WTC11 (cell line): ENCODE measurements around the gene SH3BP4. TPM values are rescaled to one million over a fixed set of nuclear protein-coding genes. Genes with fewer than 3 reads are reported as not detected.

ENCODE experiments used
- ATAC-seq: fragments of 200-7000 bp; cut with Tn5 transposase; 2 replicates; pipeline ENCODE4 v1.10.0; 2021; ENCODE audit warnings: mild to moderate bottlenecking, moderate library complexity
- CTCF ChIA-PET: fragments of 300-600 bp; sonication (Branson Sonifier 250); formaldehyde crosslinking; loops from one replicate; lab custom pipeline; 2021; ENCODE audit warnings: antibody characterized with exemption; lab: Charles Lee
- POLR2A ChIA-PET: fragments of 350-600 bp; sonication (Branson Sonifier 250); formaldehyde crosslinking; loops from one replicate; lab custom pipeline; 2021; ENCODE audit warnings: antibody characterized with exemption; lab: Charles Lee
- DNase-seq: peaks from one replicate; pipeline ENCODE4 v3.0.0; 2021; ENCODE audit warnings: low spot score
- H3K27ac Mint-ChIP-seq: 2 replicates; pipeline ENCODE4 v1.8.0; 2021; ENCODE audit warnings: mixed read lengths
- H3K27me3 Mint-ChIP-seq: 2 replicates; pipeline ENCODE4 v1.8.0; 2021; ENCODE audit warnings: low read depth, mild to moderate bottlenecking, moderate library complexity, mixed read lengths
- H3K36me3 Mint-ChIP-seq: 2 replicates; pipeline ENCODE4 v1.8.0; 2021; ENCODE audit warnings: mixed read lengths
- H3K4me1 Mint-ChIP-seq: 2 replicates; pipeline ENCODE4 v1.8.0; 2022; ENCODE audit warnings: mixed read lengths
- H3K4me3 Mint-ChIP-seq: 2 replicates; pipeline ENCODE4 v1.8.0; 2021; ENCODE audit warnings: mild to moderate bottlenecking, moderate library complexity, mixed read lengths
- H3K9me3 Mint-ChIP-seq: 2 replicates; pipeline ENCODE4 v1.8.0; 2021; ENCODE audit warnings: mixed read lengths
- ATF1 ChIP-seq: sonication (generic); formaldehyde crosslinking; IDR thresholded peaks from 2 replicates; pipeline ENCODE4 v1.8.1; 2023; ENCODE audit warnings: mild to moderate bottlenecking, moderate library complexity, missing genetic modification reagents
- CREB1 ChIP-seq: sonication (generic); formaldehyde crosslinking; IDR thresholded peaks from 2 replicates; pipeline ENCODE4 v1.8.0; 2023; ENCODE audit warnings: mild to moderate bottlenecking, missing genetic modification reagents
- ESRRA ChIP-seq: sonication (generic); formaldehyde crosslinking; IDR thresholded peaks from 2 replicates; pipeline ENCODE4 v1.8.1; 2022; ENCODE audit warnings: mild to moderate bottlenecking, missing genetic modification reagents, borderline replicate concordance
- FOXP1 ChIP-seq: sonication (generic); formaldehyde crosslinking; IDR thresholded peaks from 2 replicates; pipeline ENCODE4 v1.8.0; 2022; ENCODE audit warnings: missing genetic modification reagents, mild to moderate bottlenecking, moderate library complexity, borderline replicate concordance
- NFATC4 ChIP-seq: fragments of 250-450 bp; sonication (Bioruptor Pico); IDR thresholded peaks from 2 replicates; pipeline ENCODE4 v1.9.0; 2021; ENCODE audit warnings: mild to moderate bottlenecking
- SMAD4 ChIP-seq: sonication (generic); formaldehyde crosslinking; IDR thresholded peaks from 2 replicates; pipeline ENCODE4 v1.8.0; 2022; ENCODE audit warnings: mild to moderate bottlenecking, missing genetic modification reagents
- ZNF263 ChIP-seq: sonication (generic); formaldehyde crosslinking; IDR thresholded peaks from 2 replicates; pipeline ENCODE4 v1.8.1; 2022; ENCODE audit warnings: low read depth, mild to moderate bottlenecking, moderate library complexity, missing genetic modification reagents
- ZNF416 ChIP-seq: fragments of 250-450 bp; sonication (Bioruptor Pico); IDR thresholded peaks from 2 replicates; pipeline ENCODE4 v1.9.0; 2021; ENCODE audit warnings: mild to moderate bottlenecking, inconsistent platforms
- total RNA-seq: library from RNA; stranded (reverse); gene quantifications from 3 replicates; pipeline ENCODE4 v1.2.3, GENCODE V29; 2021
- TF ChIP-seq, protein P1 (sequence below): fragments of 250-450 bp; sonication (Bioruptor Pico); IDR thresholded peaks from 2 replicates; pipeline ENCODE4 v1.9.0; 2021; ENCODE audit warnings: mild to moderate bottlenecking
- TF ChIP-seq, protein P2 (sequence below): sonication (generic); formaldehyde crosslinking; IDR thresholded peaks from 2 replicates; pipeline ENCODE4 v1.8.0; 2022; ENCODE audit warnings: mild to moderate bottlenecking, missing genetic modification reagents
- TF ChIP-seq, protein P3 (sequence below): sonication (generic); formaldehyde crosslinking; IDR thresholded peaks from 2 replicates; pipeline ENCODE4 v1.8.1; 2022; ENCODE audit warnings: missing genetic modification reagents, borderline replicate concordance
- TF ChIP-seq, protein P4 (sequence below): fragments of 250-450 bp; sonication (Bioruptor Pico); IDR thresholded peaks from 2 replicates; pipeline ENCODE4 v1.9.0; 2021; ENCODE audit warnings: moderate library complexity, mild to moderate bottlenecking, inconsistent platforms, borderline replicate concordance
- TF ChIP-seq, protein P5 (sequence below): sonication (generic); formaldehyde crosslinking; IDR thresholded peaks from 2 replicates; pipeline ENCODE4 v1.8.1; 2023; ENCODE audit warnings: mild to moderate bottlenecking, moderate library complexity, missing genetic modification reagents
- TF ChIP-seq, protein P6 (sequence below): fragments of 200-600 bp; IDR thresholded peaks from 2 replicates; pipeline ENCODE4 v1.8.0; 2022; ENCODE audit warnings: antibody characterized with exemption
- TF ChIP-seq, protein P7 (sequence below): sonication (generic); formaldehyde crosslinking; IDR thresholded peaks from 2 replicates; pipeline ENCODE4 v1.8.1; 2023; ENCODE audit warnings: mild to moderate bottlenecking, missing genetic modification reagents, moderate library complexity

The SH3BP4 gene
- total RNA-seq, 1 experiment from 2014 or later, result 44.4 TPM

DNA sequence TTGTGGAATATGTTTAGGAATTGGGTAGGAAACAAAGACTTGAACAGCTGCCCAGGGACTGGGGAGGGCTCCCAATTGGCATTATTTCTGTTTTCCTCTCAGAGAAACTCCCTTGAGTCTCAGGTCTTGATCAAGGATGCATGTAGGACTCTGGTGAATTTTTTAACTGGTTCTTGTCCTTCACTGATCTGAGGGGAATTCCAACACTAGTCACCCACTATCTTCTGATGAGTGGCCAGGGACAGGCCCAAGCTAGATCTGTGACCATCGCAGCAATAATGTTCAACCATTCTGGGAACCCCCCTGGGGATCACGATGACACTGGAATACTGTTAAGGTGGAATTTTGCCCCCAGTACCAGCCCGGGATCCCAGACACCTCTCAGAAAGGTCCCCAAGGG is 132.0 kb downstream of the SH3BP4 start:
- Mint-ChIP-seq H3K9me3 (peaks cover 8% of the 10 kb centered on the region), H3K36me3 (no peaks in the 10 kb centered on the region), H3K4me3 (no peak overlapping the region), H3K27ac (no peak overlapping the region), H3K4me1 (peaks cover 10% of the 10 kb centered on the region), H3K27me3 (no peaks in the 10 kb centered on the region)
- TF ChIP-seq, protein P1, sequence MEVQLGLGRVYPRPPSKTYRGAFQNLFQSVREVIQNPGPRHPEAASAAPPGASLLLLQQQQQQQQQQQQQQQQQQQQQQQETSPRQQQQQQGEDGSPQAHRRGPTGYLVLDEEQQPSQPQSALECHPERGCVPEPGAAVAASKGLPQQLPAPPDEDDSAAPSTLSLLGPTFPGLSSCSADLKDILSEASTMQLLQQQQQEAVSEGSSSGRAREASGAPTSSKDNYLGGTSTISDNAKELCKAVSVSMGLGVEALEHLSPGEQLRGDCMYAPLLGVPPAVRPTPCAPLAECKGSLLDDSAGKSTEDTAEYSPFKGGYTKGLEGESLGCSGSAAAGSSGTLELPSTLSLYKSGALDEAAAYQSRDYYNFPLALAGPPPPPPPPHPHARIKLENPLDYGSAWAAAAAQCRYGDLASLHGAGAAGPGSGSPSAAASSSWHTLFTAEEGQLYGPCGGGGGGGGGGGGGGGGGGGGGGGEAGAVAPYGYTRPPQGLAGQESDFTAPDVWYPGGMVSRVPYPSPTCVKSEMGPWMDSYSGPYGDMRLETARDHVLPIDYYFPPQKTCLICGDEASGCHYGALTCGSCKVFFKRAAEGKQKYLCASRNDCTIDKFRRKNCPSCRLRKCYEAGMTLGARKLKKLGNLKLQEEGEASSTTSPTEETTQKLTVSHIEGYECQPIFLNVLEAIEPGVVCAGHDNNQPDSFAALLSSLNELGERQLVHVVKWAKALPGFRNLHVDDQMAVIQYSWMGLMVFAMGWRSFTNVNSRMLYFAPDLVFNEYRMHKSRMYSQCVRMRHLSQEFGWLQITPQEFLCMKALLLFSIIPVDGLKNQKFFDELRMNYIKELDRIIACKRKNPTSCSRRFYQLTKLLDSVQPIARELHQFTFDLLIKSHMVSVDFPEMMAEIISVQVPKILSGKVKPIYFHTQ (CRISPR knock-in tag), result no peak
- TF ChIP-seq NFATC4 (CRISPR knock-in tag) (no peak), ATF1 (CRISPR knock-in tag) (no peak), ZNF263 (CRISPR knock-in tag) (no peak), ESRRA (CRISPR knock-in tag) (no peak), FOXP1 (CRISPR knock-in tag) (no peak), ZNF416 (CRISPR knock-in tag) (no peak)
- TF ChIP-seq, protein P2, sequence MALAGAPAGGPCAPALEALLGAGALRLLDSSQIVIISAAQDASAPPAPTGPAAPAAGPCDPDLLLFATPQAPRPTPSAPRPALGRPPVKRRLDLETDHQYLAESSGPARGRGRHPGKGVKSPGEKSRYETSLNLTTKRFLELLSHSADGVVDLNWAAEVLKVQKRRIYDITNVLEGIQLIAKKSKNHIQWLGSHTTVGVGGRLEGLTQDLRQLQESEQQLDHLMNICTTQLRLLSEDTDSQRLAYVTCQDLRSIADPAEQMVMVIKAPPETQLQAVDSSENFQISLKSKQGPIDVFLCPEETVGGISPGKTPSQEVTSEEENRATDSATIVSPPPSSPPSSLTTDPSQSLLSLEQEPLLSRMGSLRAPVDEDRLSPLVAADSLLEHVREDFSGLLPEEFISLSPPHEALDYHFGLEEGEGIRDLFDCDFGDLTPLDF (CRISPR knock-in tag), result no peak
- TF ChIP-seq, protein P3, sequence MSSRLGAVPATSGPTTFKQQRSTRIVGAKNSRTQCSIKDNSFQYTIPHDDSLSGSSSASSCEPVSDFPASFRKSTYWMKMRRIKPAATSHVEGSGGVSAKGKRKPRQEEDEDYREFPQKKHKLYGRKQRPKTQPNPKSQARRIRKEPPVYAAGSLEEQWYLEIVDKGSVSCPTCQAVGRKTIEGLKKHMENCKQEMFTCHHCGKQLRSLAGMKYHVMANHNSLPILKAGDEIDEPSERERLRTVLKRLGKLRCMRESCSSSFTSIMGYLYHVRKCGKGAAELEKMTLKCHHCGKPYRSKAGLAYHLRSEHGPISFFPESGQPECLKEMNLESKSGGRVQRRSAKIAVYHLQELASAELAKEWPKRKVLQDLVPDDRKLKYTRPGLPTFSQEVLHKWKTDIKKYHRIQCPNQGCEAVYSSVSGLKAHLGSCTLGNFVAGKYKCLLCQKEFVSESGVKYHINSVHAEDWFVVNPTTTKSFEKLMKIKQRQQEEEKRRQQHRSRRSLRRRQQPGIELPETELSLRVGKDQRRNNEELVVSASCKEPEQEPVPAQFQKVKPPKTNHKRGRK, result no peak
- TF ChIP-seq, protein P4, sequence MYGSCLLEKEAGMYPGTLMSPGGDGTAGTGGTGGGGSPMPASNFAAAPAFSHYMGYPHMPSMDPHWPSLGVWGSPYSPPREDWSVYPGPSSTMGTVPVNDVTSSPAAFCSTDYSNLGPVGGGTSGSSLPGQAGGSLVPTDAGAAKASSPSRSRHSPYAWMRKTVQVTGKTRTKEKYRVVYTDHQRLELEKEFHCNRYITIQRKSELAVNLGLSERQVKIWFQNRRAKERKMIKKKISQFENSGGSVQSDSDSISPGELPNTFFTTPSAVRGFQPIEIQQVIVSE (CRISPR knock-in tag), result no peak
- TF ChIP-seq, protein P5, sequence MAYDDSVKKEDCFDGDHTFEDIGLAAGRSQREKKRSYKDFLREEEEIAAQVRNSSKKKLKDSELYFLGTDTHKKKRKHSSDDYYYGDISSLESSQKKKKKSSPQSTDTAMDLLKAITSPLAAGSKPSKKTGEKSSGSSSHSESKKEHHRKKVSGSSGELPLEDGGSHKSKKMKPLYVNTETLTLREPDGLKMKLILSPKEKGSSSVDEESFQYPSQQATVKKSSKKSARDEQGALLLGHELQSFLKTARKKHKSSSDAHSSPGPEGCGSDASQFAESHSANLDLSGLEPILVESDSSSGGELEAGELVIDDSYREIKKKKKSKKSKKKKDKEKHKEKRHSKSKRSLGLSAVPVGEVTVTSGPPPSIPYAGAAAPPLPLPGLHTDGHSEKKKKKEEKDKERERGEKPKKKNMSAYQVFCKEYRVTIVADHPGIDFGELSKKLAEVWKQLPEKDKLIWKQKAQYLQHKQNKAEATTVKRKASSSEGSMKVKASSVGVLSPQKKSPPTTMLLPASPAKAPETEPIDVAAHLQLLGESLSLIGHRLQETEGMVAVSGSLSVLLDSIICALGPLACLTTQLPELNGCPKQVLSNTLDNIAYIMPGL (CRISPR knock-in tag), result no peak
- ChIA-PET POLR2A (no interaction called here), CTCF (no interaction called here)
- DNase-seq, result no peak
- ATAC-seq, result no peak

DNA sequence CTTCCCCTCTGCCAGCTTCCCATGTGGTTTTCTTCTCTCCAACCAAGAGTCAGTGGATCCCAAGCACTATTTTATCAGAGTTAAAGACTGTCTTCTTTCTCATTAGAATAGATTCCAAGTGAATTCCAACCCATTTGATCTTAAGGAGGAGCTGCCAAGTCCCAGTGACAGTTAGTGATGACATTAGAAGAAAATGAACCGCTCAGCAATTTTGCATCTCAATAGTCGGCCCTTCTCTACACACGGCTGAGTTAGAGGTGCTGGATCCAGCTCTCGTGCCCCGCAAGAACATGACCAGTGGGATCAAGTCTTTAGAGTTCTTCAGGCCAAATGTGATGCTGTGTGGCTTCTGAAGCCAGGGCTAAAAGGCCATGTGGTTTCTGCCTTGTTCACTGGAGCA is 132.6 kb downstream of the SH3BP4 start:
- no peaks in the 10 kb centered on the region for H3K27me3 Mint-ChIP-seq
- H3K4me3 Mint-ChIP-seq, result no peak overlapping the region
- H3K4me1 Mint-ChIP-seq, result peaks cover 10% of the 10 kb centered on the region
- ChIA-PET CTCF (no interaction called here), POLR2A (no interaction called here)
- H3K36me3 Mint-ChIP-seq, result no peaks in the 10 kb centered on the region
- DNase-seq (no peak), ATAC-seq (no peak)
- H3K27ac Mint-ChIP-seq, result no peak overlapping the region
- H3K9me3 Mint-ChIP-seq, result peaks cover 8% of the 10 kb centered on the region
- TF ChIP-seq, protein P6, sequence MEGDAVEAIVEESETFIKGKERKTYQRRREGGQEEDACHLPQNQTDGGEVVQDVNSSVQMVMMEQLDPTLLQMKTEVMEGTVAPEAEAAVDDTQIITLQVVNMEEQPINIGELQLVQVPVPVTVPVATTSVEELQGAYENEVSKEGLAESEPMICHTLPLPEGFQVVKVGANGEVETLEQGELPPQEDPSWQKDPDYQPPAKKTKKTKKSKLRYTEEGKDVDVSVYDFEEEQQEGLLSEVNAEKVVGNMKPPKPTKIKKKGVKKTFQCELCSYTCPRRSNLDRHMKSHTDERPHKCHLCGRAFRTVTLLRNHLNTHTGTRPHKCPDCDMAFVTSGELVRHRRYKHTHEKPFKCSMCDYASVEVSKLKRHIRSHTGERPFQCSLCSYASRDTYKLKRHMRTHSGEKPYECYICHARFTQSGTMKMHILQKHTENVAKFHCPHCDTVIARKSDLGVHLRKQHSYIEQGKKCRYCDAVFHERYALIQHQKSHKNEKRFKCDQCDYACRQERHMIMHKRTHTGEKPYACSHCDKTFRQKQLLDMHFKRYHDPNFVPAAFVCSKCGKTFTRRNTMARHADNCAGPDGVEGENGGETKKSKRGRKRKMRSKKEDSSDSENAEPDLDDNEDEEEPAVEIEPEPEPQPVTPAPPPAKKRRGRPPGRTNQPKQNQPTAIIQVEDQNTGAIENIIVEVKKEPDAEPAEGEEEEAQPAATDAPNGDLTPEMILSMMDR, result no peak
- TF ChIP-seq, protein P7, sequence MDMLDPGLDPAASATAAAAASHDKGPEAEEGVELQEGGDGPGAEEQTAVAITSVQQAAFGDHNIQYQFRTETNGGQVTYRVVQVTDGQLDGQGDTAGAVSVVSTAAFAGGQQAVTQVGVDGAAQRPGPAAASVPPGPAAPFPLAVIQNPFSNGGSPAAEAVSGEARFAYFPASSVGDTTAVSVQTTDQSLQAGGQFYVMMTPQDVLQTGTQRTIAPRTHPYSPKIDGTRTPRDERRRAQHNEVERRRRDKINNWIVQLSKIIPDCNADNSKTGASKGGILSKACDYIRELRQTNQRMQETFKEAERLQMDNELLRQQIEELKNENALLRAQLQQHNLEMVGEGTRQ (CRISPR knock-in tag), result no peak
- TF ChIP-seq SMAD4 (CRISPR knock-in tag) (no peak), CREB1 (CRISPR knock-in tag) (no peak)
